HG03460 (cell line): Measurements from ENCODE around the gene SORCS2.

Experiments
- ATAC-seq: cut with Tn5 transposase; IDR thresholded peaks from one replicate; pipeline ENCODE4 v1.9.1; 2021; ENCODE audit not compliant: unreplicated experiment

SORCS2 gene

DNA sequence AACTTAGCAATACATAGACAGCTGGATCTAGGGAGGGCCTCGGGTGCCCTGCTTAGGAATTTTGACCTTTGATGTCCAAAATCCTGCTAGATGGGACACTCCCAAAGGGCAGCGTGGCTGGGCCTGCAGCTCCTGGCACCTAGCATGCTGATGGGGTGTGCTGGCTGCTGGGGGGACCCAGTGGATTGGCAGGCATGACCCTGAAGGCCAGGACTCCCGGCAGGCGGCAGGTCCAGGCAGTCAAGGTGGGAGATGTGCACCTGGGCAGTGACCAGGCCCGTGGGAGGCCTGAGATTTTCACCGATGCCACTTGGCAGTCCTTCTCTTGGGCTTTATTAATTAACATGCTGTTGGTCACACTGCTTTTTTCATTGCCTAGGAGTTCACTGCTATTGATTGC lies 158.1 kb downstream of the SORCS2 start:
- ATAC-seq: no peak

DNA sequence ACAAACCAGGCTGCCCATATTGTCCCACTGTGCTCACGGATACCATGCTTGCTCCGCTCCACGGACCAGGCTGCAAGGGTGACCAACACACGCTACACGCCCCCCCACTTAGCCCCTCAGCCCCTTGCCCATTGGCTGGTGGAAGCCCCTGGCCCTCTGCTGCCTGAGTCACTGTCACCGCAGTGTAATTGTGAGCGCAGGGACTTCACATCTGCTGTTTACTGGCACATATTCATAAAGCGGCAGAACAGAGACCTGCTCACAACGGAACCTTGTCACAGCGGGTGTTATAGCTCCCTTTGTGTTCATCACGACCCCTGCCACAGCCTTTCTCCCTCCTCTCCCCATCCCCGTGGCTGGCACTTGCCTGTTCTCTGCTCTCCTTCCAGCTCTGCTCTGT lies 158.7 kb downstream of the SORCS2 start:
- ATAC-seq: no peak

DNA sequence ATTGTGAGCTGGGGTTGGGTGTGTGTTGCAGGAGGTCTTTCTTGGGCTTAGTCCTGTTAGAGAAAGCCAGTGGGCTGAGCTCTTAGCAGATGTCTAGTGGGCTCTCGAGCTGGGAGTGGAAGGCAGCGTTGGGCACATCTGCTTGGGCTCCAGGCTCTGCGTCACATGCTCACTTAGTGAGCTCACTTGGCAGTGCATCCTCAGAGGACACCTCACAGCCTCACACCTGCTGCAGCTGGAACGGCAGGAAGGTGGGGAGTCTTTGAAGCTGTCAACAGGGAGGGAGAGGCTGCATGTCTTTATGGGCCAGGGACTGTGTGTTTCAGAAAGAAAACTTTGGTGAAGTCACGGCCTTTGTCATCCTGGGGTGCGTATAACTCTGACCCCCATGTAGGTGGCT lies 160.1 kb downstream of the SORCS2 start:
- ATAC-seq: no peak

DNA sequence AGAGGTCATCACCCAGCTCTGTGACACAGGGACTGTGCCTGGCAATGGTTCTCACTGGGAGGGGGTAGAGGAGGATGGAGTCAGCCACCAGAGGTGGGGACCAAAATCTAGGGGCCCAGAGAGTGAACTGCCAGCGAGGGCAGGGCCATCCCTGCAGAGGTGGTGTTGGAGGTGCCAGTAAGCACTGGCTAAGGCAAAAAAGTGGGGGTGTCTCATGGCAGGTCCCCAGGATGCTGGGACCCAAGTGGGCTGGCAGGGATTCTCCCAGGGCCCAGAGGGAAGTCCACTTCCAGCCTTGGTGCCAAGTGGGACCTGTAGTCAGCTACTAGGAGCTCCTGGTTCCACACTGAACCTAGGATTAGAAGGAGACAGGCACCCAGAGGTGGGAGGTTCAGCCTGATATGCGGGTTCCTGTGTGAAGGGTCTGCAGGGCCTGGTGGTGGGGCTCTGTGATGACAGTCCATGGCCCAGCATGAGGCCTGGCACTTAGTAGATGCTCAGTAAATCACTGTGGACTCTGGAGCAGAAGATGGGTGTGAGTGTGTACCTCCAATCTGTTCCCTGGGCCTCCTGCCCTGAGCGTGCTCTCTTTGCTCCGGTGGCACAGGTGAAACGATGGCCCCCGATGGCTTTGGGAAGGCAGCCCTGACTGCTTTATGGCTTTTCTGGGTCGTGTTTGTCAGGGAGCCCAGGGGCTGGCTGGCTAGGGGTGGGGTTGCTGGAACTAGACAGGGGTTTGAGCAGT lies 160.9 kb downstream of the SORCS2 start:
- ATAC-seq: no peak

DNA sequence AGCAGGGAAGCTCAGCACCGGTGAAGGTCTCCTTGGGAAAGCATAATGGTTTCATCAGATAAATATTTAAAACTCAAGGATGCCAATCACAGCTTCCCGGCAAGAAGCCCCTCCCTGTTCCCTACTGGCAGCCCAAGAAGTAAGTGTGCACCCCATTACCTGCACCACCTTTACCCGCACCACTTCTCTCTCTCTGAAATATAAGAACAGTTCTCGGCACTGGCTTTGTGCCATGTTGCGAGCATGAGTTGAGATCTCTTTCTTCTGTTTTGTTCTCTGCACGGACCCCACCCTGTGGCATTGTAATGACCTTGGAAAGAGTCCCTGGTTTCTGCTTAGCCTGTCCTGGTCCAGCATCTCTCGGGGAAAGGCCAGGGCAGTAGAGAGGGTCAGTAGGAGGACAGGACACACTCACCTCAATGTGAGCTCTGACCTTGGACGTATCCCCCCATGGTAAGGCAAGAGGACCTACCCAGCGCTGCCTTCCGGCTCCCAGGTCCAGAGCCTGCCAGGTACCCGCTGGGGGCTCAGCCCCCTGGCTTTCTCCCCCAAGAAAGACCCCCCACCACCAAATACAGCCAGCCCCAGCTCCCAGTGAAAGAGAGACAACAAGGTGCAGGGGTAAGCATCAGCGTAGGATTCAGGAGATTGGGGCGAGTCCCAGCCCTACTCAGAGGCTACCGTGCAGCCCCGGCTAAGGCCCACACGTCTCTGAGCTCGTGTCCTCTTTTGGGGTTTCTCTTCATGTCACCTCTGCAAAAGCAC lies 161.7 kb downstream of the SORCS2 start:
- ATAC-seq: no peak

DNA sequence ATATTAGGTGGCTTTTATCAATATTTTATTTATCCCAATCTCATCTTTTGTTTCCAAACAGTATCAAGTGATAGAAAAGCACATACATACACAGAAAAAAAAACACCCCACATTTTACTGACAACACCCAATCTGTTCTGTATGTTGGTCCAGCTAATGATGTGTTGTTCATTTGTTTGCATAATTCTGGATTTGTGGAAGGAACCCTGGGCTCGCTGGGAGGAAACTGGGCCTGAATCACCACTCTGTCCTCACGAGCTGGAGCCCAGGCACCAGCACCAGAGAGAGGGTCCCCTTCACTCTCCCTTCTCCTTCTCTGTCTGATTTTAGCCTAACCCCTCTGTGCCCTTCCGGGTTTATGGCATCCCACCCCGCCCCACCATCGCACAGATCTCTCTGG lies 162.6 kb downstream of the SORCS2 start:
- no peak for ATAC-seq

DNA sequence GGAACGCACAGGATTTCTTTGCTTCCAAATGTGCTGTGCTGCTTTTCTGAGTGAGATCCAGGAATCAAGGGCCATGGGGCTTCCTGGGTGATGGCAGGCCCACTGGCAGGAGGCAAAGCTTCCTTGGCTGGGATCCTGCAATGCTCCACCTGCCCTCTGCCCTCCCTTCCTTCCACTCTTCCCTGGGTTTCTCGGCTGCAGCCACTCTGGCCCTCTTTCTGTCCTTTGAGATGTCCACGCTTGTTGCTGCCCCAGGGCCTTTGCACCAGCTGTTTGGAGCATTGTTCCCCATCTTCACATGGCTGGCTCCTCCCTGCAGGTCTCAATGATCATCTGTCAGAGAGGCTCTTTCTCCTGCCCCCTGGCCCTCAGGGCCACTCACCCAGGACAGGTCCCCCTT lies 163.5 kb downstream of the SORCS2 start:
- no peak for ATAC-seq

DNA sequence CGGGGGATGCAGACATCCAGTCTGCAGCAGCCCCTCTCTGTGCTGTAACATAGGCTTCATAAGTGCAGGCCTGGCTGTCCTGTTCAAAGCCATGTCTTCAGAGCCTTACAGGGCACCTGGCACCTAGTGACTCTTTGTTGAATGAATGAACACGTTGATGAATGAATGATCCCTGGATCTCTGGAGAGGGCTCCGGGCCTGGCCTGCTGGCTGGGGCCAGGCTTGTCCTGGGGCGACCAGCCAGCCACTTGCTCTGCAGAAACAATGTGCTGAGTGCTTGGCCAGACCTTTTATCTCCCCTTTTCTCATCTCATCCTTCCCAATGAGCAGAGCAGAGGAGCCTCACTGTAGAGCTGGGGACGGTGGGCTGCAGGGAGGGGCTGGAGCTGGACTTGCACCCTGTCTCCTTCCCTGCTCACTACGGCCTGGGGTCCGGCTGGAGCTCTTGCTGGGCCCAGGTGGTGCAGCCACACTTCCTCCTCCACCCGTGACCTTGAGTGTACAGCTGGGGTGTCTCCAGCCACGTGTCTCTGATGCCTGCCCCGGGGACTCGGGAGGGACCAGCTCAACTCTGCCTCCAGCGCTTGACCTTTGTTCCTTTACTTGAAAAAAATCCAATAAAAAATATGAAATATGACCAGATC lies 164.5 kb downstream of the SORCS2 start:
- ATAC-seq: no peak

DNA sequence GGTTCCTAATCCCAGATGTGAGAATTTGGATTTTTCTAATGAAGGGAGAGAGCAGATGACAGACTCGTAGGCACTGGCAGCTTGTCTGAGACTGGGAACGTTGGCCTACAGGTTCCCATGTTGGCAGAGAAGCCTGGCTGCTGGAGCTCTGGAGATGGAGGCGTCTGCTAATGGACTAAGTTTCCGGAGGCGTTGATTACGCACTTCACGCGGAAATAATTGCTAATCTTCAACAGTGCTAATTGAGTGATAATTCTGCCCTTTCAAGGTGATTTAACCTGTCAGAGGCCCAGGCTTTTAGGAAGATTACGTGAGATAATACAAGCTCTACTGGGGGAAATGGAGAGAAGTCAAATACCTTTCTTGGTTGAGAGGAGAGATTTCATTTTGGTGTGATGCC lies 165.0 kb downstream of the SORCS2 start:
- no peak for ATAC-seq

DNA sequence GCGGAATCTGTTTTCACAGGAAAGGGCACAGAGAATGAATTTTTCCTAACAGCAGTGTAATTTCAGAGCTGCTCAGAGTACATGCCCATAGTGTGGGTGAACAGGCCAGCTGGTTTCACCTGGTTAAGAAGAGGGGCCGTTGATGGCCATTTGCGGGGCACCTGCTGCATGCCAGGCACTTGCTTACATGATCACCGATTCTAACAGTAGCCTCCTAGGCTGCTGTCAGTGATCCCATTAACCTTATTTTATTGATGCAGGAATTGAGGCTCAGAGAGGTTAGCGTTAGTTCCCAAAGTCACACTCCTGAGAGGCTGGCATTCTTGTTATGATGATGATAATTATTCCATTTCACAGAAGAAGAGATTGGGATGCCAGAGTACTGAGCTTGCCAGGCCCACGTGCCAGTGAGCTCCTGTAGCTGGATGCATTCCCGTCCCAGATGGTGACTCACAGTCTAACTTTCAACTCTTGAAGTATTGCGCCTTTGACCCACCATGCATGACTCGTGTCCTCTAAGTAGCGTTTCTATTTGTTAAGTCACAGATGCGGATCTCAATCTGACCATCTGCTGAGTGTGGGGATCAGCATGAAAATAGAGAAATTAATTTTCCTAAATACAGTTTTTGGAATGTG lies 165.9 kb downstream of the SORCS2 start:
- ATAC-seq: no peak

DNA sequence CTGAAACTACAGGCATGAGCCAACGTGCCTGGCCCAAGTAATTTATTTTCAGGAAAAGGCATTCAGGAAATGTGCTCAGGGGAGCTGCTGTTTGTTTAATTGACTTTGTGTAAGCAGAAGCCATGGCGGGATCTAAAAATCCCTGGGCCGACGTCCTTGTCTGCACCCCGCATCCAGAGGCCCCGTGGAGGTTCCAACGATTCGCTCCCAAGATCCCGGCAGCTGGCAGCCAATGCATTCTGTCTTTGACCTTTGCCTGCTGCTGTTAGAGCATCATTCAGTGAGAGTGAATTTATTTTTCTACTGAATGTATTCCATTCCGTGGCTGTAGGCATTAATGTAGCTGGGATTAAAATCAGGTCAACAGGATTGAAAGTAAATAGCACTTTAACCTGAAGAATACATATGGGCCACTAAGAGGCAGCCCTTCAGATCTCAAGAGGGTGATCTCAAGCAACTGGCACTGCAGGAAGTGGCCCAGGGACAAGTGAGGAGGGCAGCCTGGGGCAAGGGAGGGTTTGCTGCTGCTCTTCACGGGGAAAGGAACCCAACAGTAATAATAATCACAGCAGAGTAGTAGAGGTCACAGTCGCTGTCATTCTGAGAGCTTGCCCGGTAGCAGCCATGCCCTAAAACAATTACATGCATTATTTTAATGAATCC lies 167.2 kb downstream of the SORCS2 start:
- ATAC-seq: no peak

DNA sequence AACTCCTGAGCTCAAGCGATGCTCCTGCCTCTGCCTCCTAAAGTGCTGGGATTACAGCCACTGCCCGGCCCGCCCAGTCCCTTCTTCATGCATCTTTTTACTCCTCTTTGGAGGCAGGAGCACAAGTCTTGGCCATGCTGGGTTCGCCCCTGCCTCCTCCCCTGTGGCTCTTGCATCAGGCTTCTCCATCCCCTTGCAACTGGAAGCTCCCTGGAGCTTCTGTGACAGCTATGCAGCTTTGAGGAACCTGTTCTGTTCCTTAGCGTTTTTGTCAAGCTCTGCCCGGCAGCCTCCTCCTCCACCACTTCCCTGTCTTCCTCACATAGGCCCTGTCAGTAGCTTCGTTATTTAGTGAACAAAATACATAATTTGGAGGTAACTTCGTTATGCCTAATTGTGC lies 168.5 kb downstream of the SORCS2 start:
- ATAC-seq: no peak

DNA sequence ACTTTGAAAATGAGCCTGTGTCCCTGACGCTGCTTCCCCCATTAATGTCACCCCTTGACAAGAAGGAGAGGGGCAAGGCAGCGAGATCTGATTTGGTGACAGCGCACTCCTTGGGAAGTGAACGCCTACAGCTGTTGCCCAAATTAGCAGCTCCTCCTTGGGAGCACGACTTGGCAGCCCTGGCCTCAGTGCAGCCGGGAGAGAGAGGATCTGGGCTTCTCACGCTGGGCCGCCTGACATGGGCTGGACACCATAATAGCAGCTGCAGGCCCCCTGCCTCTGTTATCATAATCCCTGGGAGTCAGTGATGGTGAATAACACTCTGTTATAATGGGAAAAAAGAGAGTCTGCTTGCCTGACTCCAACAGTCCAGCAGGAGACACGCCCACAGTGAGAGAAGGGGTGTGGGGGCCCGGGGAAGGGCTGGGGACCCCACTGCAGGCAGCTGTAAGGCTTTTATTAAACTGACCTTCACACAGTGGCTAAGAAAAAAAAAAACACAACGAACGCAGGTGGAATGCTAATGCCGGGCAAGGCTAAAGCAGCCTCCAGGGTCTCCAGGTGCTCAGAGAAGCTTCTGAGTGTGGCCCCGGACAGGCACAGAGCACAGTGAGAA lies 169.1 kb downstream of the SORCS2 start:
- no peak for ATAC-seq

DNA sequence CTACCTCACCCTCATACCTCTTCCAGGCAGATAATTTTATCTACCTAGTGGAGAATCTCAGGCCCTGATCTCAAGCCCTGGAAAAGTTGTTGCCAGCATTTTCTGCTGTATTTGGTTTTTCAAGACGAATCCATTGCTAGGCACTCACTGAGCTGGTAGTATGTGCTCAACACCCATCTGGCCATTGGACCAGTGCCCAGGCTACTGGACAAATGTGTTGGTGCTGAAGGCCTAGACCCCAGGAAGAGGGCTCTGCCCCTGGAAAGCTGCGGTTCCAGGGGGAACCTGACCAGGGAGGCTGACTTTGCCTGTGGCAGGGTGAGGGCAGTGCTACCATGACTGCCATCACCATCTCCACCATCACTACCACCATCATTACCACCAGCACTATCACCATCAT lies 170.0 kb downstream of the SORCS2 start:
- ATAC-seq: no peak

DNA sequence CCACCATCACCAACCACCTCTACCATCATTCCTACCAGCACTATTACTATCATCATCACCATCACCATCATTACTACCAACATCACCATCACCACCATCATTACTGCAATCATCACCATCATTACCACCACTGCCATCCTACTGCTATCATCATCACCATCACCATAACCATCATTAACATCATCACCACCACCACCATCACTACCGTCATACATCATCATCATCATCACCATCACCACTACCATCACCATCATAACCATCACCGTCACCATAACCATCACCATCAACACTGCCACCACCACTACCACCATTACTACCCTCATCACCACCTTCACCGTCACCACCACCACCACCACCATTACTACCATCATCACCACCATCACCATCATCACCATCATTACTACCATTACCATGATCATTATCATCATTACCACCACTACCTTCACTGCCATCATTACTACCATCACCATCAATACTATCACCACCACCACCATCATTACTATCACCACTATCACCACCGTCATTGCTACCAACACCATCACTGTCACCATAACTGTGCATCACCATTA lies 170.6 kb downstream of the SORCS2 start:
- ATAC-seq: no peak

DNA sequence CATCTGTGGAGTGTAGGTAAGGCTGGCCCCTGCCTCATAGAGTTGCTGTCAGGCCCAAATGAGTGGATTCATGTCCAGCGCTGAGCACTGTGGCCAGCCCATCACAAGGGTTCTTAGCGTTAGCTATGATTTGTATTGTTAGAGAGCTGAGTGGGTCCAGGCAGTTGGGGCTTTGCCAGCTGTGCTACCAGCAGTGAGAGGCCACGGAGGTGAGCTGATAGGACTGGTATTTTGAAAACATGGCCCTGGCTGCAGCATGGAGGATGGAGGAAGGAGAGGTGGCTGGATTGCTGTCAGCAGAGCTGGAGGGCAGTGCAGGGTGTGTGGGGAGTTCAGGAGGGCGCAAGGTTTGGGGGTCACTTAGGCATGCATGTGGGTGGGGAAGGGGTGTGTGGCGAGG lies 172.6 kb downstream of the SORCS2 start:
- no peak for ATAC-seq

DNA sequence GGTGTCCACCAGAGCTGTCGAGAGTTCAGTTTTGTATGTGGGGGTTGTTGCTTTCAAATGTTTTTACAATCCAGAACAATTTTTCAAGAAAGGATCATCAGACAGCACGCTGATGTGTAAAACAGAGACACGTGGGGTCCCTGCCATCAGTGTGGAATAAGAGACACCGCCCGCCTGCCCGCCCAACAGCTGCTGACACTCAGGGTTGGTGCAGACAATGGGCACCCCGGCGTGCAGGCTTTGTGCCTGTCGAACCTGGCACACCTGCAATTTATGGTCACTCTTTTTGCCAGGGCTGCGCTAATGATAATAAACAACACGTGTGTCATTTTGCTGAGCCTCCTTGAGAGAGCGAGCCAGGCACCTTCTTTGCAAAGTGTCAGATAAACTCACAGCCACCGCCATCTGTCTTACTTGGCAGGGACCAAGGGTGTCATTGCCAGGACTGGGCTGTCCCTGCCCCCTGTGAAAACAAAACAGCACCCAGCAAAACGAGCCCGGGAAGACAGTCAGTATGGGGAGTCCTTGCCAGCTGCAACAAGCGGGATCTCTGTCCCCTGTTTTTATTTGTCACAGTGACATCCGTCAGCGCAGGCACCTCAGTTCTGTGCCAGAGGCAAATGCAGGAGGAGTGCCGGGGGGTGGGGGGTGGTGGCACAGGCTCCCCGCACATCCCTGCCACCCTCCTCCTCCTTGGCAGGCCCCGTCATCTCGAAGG lies 173.3 kb downstream of the SORCS2 start:
- no peak for ATAC-seq

DNA sequence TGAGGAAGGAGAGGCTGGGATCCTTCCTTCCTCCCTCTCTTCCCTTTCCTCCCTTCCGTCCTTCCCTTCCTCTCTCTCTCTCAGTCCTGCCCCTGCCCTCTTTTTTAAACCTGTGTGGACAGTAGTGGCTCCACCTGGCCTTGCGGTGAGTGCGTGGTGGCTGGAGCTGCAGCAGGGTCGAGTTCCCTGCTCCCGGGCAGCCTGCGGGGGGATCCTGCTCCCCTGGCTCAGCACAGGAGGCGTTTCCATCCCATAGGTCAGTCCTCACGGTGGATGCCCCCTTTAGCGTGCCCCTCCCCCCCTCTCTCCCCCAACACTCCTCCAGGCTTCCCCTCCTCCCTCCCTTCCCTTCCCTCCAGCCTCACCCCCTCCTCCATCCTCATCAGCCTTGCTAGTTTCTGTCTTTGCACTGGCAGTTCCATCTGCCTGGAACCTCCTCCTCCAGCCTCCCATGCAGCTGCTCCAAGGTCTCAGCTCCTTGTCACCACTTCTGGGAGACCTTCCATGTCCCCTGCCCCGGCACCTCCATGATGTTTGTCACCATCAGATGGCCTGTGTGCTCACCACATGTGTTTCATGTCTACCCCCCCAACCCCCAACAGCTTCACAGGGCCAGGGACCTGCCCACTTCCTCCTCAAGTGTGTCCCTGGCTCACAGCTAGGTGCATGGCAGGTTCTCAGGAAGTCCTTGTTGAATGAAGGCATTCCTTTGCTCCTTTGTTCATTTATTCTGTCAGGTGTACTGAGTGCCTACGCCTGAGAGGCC lies 174.0 kb downstream of the SORCS2 start:
- ATAC-seq: no peak

DNA sequence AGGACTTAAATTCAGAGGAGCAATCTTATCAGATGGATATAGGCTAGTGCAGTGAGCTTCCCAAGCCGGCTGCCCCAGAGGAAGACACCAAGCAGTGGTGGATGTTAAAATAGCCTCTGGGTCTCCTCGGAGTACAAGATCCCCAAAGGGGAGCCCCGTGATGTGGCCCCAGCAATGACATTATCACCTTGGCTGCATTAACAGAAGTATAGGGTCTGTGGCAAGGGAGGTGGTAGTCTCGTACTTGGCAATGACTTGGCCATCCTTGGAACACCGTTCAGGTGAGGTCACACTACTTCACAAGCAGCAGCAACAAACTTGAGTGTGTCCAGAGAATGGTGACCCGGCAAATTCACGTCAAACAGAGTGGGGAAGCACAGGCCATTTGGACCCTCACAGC lies 174.6 kb downstream of the SORCS2 start:
- ATAC-seq: no peak
